IMR-90 (cell line): ENCODE measurements around the gene S100A13. TPM values are rescaled to one million over a fixed set of nuclear protein-coding genes. Genes with fewer than 3 reads are reported as not detected.

Source experiments
- ATAC-seq: fragments of 200-7000 bp; cut with Tn5 transposase; 2 replicates; pipeline ENCODE4 v1.9.1; 2020; ENCODE audit warnings: low read depth, mild to moderate bottlenecking, moderate library complexity
- BruUV-seq: library from RNA; stranded (reverse); fragments of 400-500 nt; replicated peaks from 2 replicates; lab custom pipeline; 2021; lab: Mats Ljungman, UMichigan
- CTCF ChIA-PET: fragments of 300-600 bp; formaldehyde crosslinking; extraction: SDS; loops from one replicate; lab custom pipeline; 2021; ENCODE audit warnings: antibody characterized with exemption; lab: Yijun Ruan, JAX
- POLR2A ChIA-PET: fragments of 300-600 bp; sonication (Branson Sonifier 250); formaldehyde crosslinking; loops from one replicate; lab custom pipeline; 2022; ENCODE audit warnings: antibody characterized with exemption; ENCODE audit not compliant: unreplicated experiment; lab: Charles Lee
- DNase-seq: peaks from one replicate; pipeline ENCODE4 v3.0.0; 2013
- H2AFZ ChIP-seq: replicated peaks from 2 replicates; pipeline ENCODE3; 2013; ENCODE audit warnings: low read length, mild to moderate bottlenecking; ENCODE audit not compliant: poor library complexity
- H2AK5ac ChIP-seq: 2 replicates; pipeline ENCODE4 v1.6.1; 2013; ENCODE audit warnings: low read depth, low read length, inconsistent platforms
- H2AK9ac ChIP-seq: replicated peaks from 2 replicates; pipeline ENCODE3; 2013; ENCODE audit warnings: mild to moderate bottlenecking, low read depth, low read length, moderate library complexity; ENCODE audit not compliant: poor library complexity
- H2BK120ac ChIP-seq: 2 replicates; pipeline ENCODE4 v1.6.1; 2013; ENCODE audit warnings: low read depth, low read length, inconsistent platforms
- H2BK15ac ChIP-seq: 3 replicates; pipeline ENCODE4 v1.6.1; 2013; ENCODE audit warnings: low read depth, low read length, inconsistent platforms
- H2BK20ac ChIP-seq: 2 replicates; pipeline ENCODE4 v1.6.1; 2013; ENCODE audit warnings: low read depth, mild to moderate bottlenecking, inconsistent platforms, low read length, moderate library complexity
- H2BK5ac ChIP-seq: 2 replicates; pipeline ENCODE4 v1.6.1; 2013; ENCODE audit warnings: mild to moderate bottlenecking, low read depth, low read length, inconsistent platforms; ENCODE audit not compliant: poor library complexity, severe bottlenecking
- H3K14ac ChIP-seq: replicated peaks from 2 replicates; pipeline ENCODE4 v1.6.1; 2013; ENCODE audit warnings: low read depth, low read length, inconsistent platforms
- H3K18ac ChIP-seq: 2 replicates; pipeline ENCODE4 v1.6.1; 2013; ENCODE audit warnings: low read depth, low read length, control low read depth
- H3K23ac ChIP-seq: 2 replicates; pipeline ENCODE4 v1.6.1; 2013; ENCODE audit warnings: low read depth, low read length, inconsistent platforms
- H3K27ac ChIP-seq: 2 replicates; pipeline ENCODE4 v1.5.1; 2013; ENCODE audit warnings: mild to moderate bottlenecking, control low read depth, low read length; ENCODE audit not compliant: insufficient read depth
- H3K27me3 ChIP-seq: 2 replicates; pipeline ENCODE4 v1.6.1; 2013; ENCODE audit warnings: low read length; ENCODE audit not compliant: control insufficient read depth, insufficient read depth
- H3K36me3 ChIP-seq: 2 replicates; pipeline ENCODE4 v1.6.1; 2013; ENCODE audit warnings: low read length, mixed read lengths; ENCODE audit not compliant: control insufficient read depth, insufficient read depth
- H3K4ac ChIP-seq: 2 replicates; pipeline ENCODE4 v1.6.1; 2013; ENCODE audit warnings: low read depth, low read length, inconsistent platforms
- H3K4me1 ChIP-seq: 2 replicates; pipeline ENCODE4 v1.6.1; 2013; ENCODE audit warnings: low read length, mixed read lengths; ENCODE audit not compliant: control insufficient read depth, insufficient read depth
- H3K4me2 ChIP-seq: 2 replicates; pipeline ENCODE4 v1.6.1; 2013; ENCODE audit warnings: low read depth, mild to moderate bottlenecking, control low read depth, low read length, moderate library complexity
- H3K4me3 ChIP-seq: 2 replicates; pipeline ENCODE4 v1.5.1; 2013; ENCODE audit warnings: low read depth, mild to moderate bottlenecking, control low read depth, low read length, moderate library complexity; ENCODE audit not compliant: insufficient read depth
- H3K56ac ChIP-seq: 2 replicates; pipeline ENCODE4 v1.6.1; 2013; ENCODE audit warnings: low read length, inconsistent platforms; ENCODE audit not compliant: insufficient read depth; ENCODE audit errors: extremely low read depth
- H3K79me1 ChIP-seq, 2 experiments: 2 replicates each; pipeline ENCODE4 v1.6.1; 2013; ENCODE audit warnings: low read length in 2 of 2, inconsistent platforms in 1 of 2, low read depth in 1 of 2
- H3K9ac ChIP-seq: 2 replicates; pipeline ENCODE4 v1.6.1; 2013; ENCODE audit warnings: low read depth, low read length, control low read depth
- H3K9me1 ChIP-seq: 2 replicates; pipeline ENCODE4 v1.6.1; 2013; ENCODE audit warnings: low read length, inconsistent platforms; ENCODE audit not compliant: insufficient read depth
- H3K9me3 ChIP-seq: 2 replicates; pipeline ENCODE4 v1.6.1; 2013; ENCODE audit warnings: low read length; ENCODE audit not compliant: control insufficient read depth, insufficient read depth
- H4K20me1 ChIP-seq: 2 replicates; pipeline ENCODE4 v1.6.1; 2013; ENCODE audit warnings: low read length, inconsistent platforms; ENCODE audit not compliant: insufficient read depth
- H4K5ac ChIP-seq: 2 replicates; pipeline ENCODE4 v1.6.1; 2013; ENCODE audit warnings: mild to moderate bottlenecking, low read depth, low read length, control low read depth
- H4K8ac ChIP-seq, 2 experiments: 2 replicates each; pipeline ENCODE4 v1.6.1; 2013; ENCODE audit warnings: low read depth in 2 of 2, low read length in 2 of 2, control low read depth in 1 of 2, inconsistent platforms in 1 of 2
- H4K91ac ChIP-seq: 2 replicates; pipeline ENCODE4 v1.6.1; 2013; ENCODE audit warnings: low read depth, low read length, inconsistent platforms; ENCODE audit not compliant: insufficient read depth
- CEBPB ChIP-seq: IDR thresholded peaks from 2 replicates; pipeline ENCODE4 v1.6.1; 2012; ENCODE audit warnings: low read depth, low read length, improper control_type of control experiment
- CHD1 ChIP-seq: IDR thresholded peaks from 2 replicates; pipeline ENCODE4 v1.6.1; 2012; ENCODE audit warnings: low read depth, low read length, improper control_type of control experiment
- CTCF ChIP-seq: conservative IDR thresholded peaks from 2 replicates; pipeline ENCODE4 v1.5.1; 2012; ENCODE audit warnings: mild to moderate bottlenecking, low read depth, low read length, improper control_type of control experiment
- FOS ChIP-seq: fragments of 150-350 bp; IDR thresholded peaks from 2 replicates; pipeline ENCODE4 v1.6.1; 2016; ENCODE audit warnings: low read depth, low read length
- NFE2L2 ChIP-seq: fragments of 150-350 bp; IDR thresholded peaks from 2 replicates; pipeline ENCODE4 v1.6.1; 2016; ENCODE audit warnings: low read depth, mild to moderate bottlenecking, low read length
- POLR2A ChIP-seq: IDR thresholded peaks from 2 replicates; pipeline ENCODE4 v1.6.1; 2012; ENCODE audit warnings: mild to moderate bottlenecking, low read depth, low read length
- SMC3 ChIP-seq: fragments of 150-350 bp; IDR thresholded peaks from 2 replicates; pipeline ENCODE4 v1.6.1; 2016; ENCODE audit warnings: low read depth, mild to moderate bottlenecking, antibody characterized with exemption, low read length, moderate library complexity
- WGBS, 2 experiments: methylation state at CpG; one replicate each; pipeline versions ENCODE4 v1.1.5 to v1.1.7; 2013; ENCODE audit warnings: missing lambda C conversion rate in 2 of 2; ENCODE audit not compliant: insufficient read length in 1 of 2; ENCODE audit errors: extremely low coverage in 2 of 2; 5-methylcytosine and 5-hydroxymethylcytosine counted together
- dilution Hi-C: fragments of 300-500 bp; cut with HindIII; formaldehyde crosslinking; loops from one replicate; pipeline ENCODE4 v1.14.3; 2018; ENCODE audit warnings: low sequenced_read_pairs; ENCODE audit not compliant: unreplicated experiment
- in situ Hi-C: fragments of 300-500 bp; cut with MboI; formaldehyde crosslinking; loops from 3 replicates; pipeline ENCODE4 v1.14.3; 2019; ENCODE audit warnings: low sequenced_read_pairs, inconsistent platforms, mixed read lengths
- intact Hi-C: fragments of 100-400 bp; cut with micrococcal nuclease; formaldehyde crosslinking; loops from 2 replicates; pipeline ENCODE4 v1.10.0; 2022
- polyA plus RNA-seq, 3 experiments: library from polyadenylated mRNA; depleted of rRNA; stranded (reverse); fragments of >200 nt; gene quantifications; 2 replicates each; pipeline ENCODE4 v1.2.3, GENCODE V29; 2012; ENCODE audit warnings: low replicate concordance in 1 of 3
- total RNA-seq: library from RNA; depleted of rRNA; stranded (reverse); fragments of >200 nt; gene quantifications from 2 replicates; pipeline ENCODE4 v1.2.3, GENCODE V29; 2012

S100A13 gene
- total and polyA plus RNA-seq, 2 of the 4 experiments (the other 2 are of a cell fraction): 122 to 468 TPM

- intact Hi-C loops (no loop called here), dilution Hi-C loops (no loop called here), in situ Hi-C loops (no loop called here)
- POLR2A ChIA-PET: interaction anchor here (0.6 kb wide), 1 partner anchor 9 kb away, joined by 3 read pairs; no protein-coding TSS in a partner anchor
- Histone ChIP-seq H3K18ac (no peak overlapping the region; the same call in 1 of the 2 replicates), H3K79me1 (peaks cover 12 to 24% of the 10 kb centered on the region in 2 experiments), H2BK15ac (0 out of 3 replicates have a peak overlapping the region, but pooled peaks have one; percentile 52), H3K4me1 (peaks cover 9% of the 10 kb centered on the region), H3K36me3 (peaks cover 6% of the 10 kb centered on the region), H3K27me3 (no peaks in the 10 kb centered on the region), H2AK5ac (peak overlapping the region; percentile 40), H3K4ac (peak overlapping the region; percentile 55), H2AK9ac (peak overlapping the region; percentile 67), H2AFZ (no peak overlapping the region), H3K27ac (no peak overlapping the region), H3K9ac (no peak overlapping the region), H2BK20ac (no peak overlapping the region), H3K23ac (no peak overlapping the region), H3K4me3 (no peak overlapping the region), H4K8ac (no peak overlapping the region; a peak in 1 of 4 replicates), H2BK120ac (no peak overlapping the region), H4K20me1 (peaks cover 20% of the 10 kb centered on the region; the same call in 1 of the 2 replicates), H3K4me2 (no peak overlapping the region), H2BK5ac (peak overlapping the region; percentile 7), H3K56ac (no peak overlapping the region), H3K9me1 (peaks cover 12% of the 10 kb centered on the region), H4K91ac (no peak overlapping the region), H3K9me3 (no peaks in the 10 kb centered on the region), H4K5ac (no peak overlapping the region), H3K14ac (no peak overlapping the region; the same call in 1 of the 2 replicates)
- no peak for ATAC-seq
- no peak for TF ChIP-seq POLR2A
- no peak for TF ChIP-seq CEBPB
- TF ChIP-seq FOS: no peak
- no peak for TF ChIP-seq CHD1
- TF ChIP-seq NFE2L2: no peak
- no peak for TF ChIP-seq CTCF
- TF ChIP-seq SMC3: no peak
- DNase-seq: no peak
- BruUV-seq: no TSS peak
- no CpG with 5 or more reads among the region's 10 CpGs for WGBS, 2 experiments
- CTCF ChIA-PET: interaction anchor here (1.2 kb wide), 1 partner anchor 59 kb away, joined by 3 read pairs; no protein-coding TSS in a partner anchor
Measured at GRCh38 chr1:153631047-153632022, 4.0 kb upstream of the S100A13 start.
